Type B pancreatic cell (in vitro differentiated cells): Measurements from ENCODE around the gene AQP2. TPM values are rescaled to one million over a fixed set of nuclear protein-coding genes. Genes with fewer than 3 reads are reported as not detected.

Experiments
- DNase-seq: peaks from one replicate; pipeline ENCODE4 v3.0.0; 2021; ENCODE audit warnings: mixed read lengths; ENCODE audit not compliant: unreplicated experiment; ENCODE audit errors: extremely low spot score
- H3K27ac Mint-ChIP-seq: 2 replicates; pipeline ENCODE4 v1.8.0; 2021; ENCODE audit warnings: mild to moderate bottlenecking, mixed read lengths
- H3K27me3 Mint-ChIP-seq: 2 replicates; pipeline ENCODE4 v1.8.0; 2021; ENCODE audit warnings: mixed read lengths
- H3K36me3 Mint-ChIP-seq: 2 replicates; pipeline ENCODE4 v1.8.0; 2021; ENCODE audit warnings: mixed read lengths
- H3K4me1 Mint-ChIP-seq: one replicate; pipeline ENCODE4 v1.8.0; 2021; ENCODE audit warnings: mixed read lengths; ENCODE audit not compliant: unreplicated experiment
- H3K4me3 Mint-ChIP-seq: 2 replicates; pipeline ENCODE4 v1.8.0; 2021; ENCODE audit warnings: mild to moderate bottlenecking, mixed read lengths
- H3K9me3 Mint-ChIP-seq: 2 replicates; pipeline ENCODE4 v1.8.0; 2021; ENCODE audit warnings: mixed read lengths
- CTCF ChIP-seq: fragments of 200-600 bp; sonication (generic); conservative IDR thresholded peaks from 2 replicates; pipeline ENCODE4 v1.5.0; 2021; ENCODE audit warnings: antibody characterized with exemption, mild to moderate bottlenecking
- total RNA-seq: library from RNA; stranded (reverse); gene quantifications from 2 replicates; pipeline ENCODE4 v1.2.1, GENCODE V29; 2021; ENCODE audit warnings: low replicate concordance

Gene AQP2
- total RNA-seq, 1 donor from 2014 or later: not detected

GRCh38 chr12:49903700-49904423 is 46.7 kb upstream of the AQP2 start, which contains the start of gene FAIM2:
FAIM2 (minus strand) TSS chr12:49903900; CDS start chr12:49903792, 108 bp downstream.
- Mint-ChIP-seq H3K9me3 (no peaks in the 10 kb centered on the region), H3K27ac (peak within 1 kb of the TSS; percentile 56), H3K4me1 (peaks cover 14% of the 10 kb centered on the region), H3K4me3 (peak within 1 kb of the TSS; percentile 85), H3K36me3 (no peaks in the 10 kb centered on the region), H3K27me3 (peaks cover 58% of the 10 kb centered on the region)
- peak; percentile 72 for DNase-seq
- TF ChIP-seq CTCF: no peak

- Mint-ChIP-seq H3K4me3 (peak overlapping the region; percentile 85), H3K27ac (peak overlapping the region; percentile 56), H3K9me3 (no peaks in the 10 kb centered on the region), H3K27me3 (peaks cover 52% of the 10 kb centered on the region), H3K4me1 (peaks cover 20% of the 10 kb centered on the region), H3K36me3 (no peaks in the 10 kb centered on the region)
- DNase-seq: no peak
- TF ChIP-seq CTCF: no peak
Measured at GRCh38 chr12:49904601-49905000, 45.9 kb upstream of the AQP2 start.

- Mint-ChIP-seq H3K27ac (no peak overlapping the region), H3K4me1 (peaks cover 29% of the 10 kb centered on the region), H3K4me3 (no peak overlapping the region), H3K36me3 (no peaks in the 10 kb centered on the region), H3K9me3 (no peaks in the 10 kb centered on the region), H3K27me3 (peaks cover 48% of the 10 kb centered on the region)
- no peak for DNase-seq
- no peak for TF ChIP-seq CTCF
Measured at GRCh38 chr12:49905718-49906314, 44.7 kb upstream of the AQP2 start.

- DNase-seq: no peak
- H3K4me1 Mint-ChIP-seq: peaks cover 32% of the 10 kb centered on the region
- H3K36me3 Mint-ChIP-seq: no peaks in the 10 kb centered on the region
- H3K4me3 Mint-ChIP-seq: no peak overlapping the region
- peaks cover 34% of the 10 kb centered on the region for H3K27me3 Mint-ChIP-seq
- H3K9me3 Mint-ChIP-seq: no peaks in the 10 kb centered on the region
- H3K27ac Mint-ChIP-seq: no peak overlapping the region
- no peak for TF ChIP-seq CTCF
Measured at GRCh38 chr12:49907352-49907751, 43.2 kb upstream of the AQP2 start.

- H3K9me3 Mint-ChIP-seq: no peaks in the 10 kb centered on the region
- no peak for DNase-seq
- peaks cover 38% of the 10 kb centered on the region for H3K4me1 Mint-ChIP-seq
- H3K4me3 Mint-ChIP-seq: no peak overlapping the region
- H3K27ac Mint-ChIP-seq: no peak overlapping the region
- no peak for TF ChIP-seq CTCF
- peaks cover 25% of the 10 kb centered on the region for H3K27me3 Mint-ChIP-seq
- H3K36me3 Mint-ChIP-seq: no peaks in the 10 kb centered on the region
Measured at GRCh38 chr12:49909356-49909755, 41.2 kb upstream of the AQP2 start.
